Colonic mucosa (tissue), 4 donors: Measurements from ENCODE around the gene SLC35D2. TPM values are rescaled to one million over a fixed set of nuclear protein-coding genes. Genes with fewer than 3 reads are reported as not detected.
A peak's percentile ranks its signal among the peaks of the same experiment; 100 is the strongest.

Experiments
- DNase-seq: peaks from one replicate; pipeline ENCODE4 v3.0.0-alpha.2; 2020
- H3K27ac ChIP-seq: fragments of 200-600 bp; one replicate; pipeline ENCODE4 v1.8.0; 2021
- H3K27me3 ChIP-seq: fragments of 200-600 bp; one replicate; pipeline ENCODE4 v1.8.0; 2021
- H3K36me3 ChIP-seq: fragments of 200-600 bp; one replicate; pipeline ENCODE4 v1.8.0; 2021
- H3K4me1 ChIP-seq: fragments of 200-600 bp; one replicate; pipeline ENCODE4 v1.8.0; 2021; ENCODE audit warnings: mild to moderate bottlenecking
- H3K4me3 ChIP-seq: fragments of 200-600 bp; one replicate; pipeline ENCODE4 v1.8.0; 2021
- H3K9ac ChIP-seq, 2 donors: one replicate each; pipeline ENCODE4 v1.7.0; 2013; ENCODE audit warnings: control low read depth in 2 of 2, low read depth in 2 of 2, low read length in 2 of 2
- H3K9me3 ChIP-seq: fragments of 200-600 bp; one replicate; pipeline ENCODE4 v1.8.0; 2021
- CTCF ChIP-seq: fragments of 200-600 bp; IDR thresholded peaks from one replicate; pipeline ENCODE4 v1.8.0; 2022; ENCODE audit warnings: antibody characterized with exemption, mild to moderate bottlenecking
- intact Hi-C: fragments of 100-400 bp; cut with DNase I; formaldehyde crosslinking; loops from one replicate; pipeline ENCODE4 v1.14.1; 2022
- total RNA-seq, 2 donors: library from RNA; stranded (reverse); fragmentation: NEBNext Ultra II Directional in 1 of 2; extraction: Animal tissue kit (Norgen Biotek cat#: 25700) in 1 of 2; gene quantifications; one replicate each; pipeline ENCODE4 v1.2.1, GENCODE V29; 2021
- donor health status: healthy.
- donor health status: DM: no; HTN: no; CAD: no.
- donor health status: DM: no; HTN: no; CAD: no.

The SLC35D2 gene
- total RNA-seq, 2 donors from 2014 or later: 57.8 to 95.0 TPM

DNA sequence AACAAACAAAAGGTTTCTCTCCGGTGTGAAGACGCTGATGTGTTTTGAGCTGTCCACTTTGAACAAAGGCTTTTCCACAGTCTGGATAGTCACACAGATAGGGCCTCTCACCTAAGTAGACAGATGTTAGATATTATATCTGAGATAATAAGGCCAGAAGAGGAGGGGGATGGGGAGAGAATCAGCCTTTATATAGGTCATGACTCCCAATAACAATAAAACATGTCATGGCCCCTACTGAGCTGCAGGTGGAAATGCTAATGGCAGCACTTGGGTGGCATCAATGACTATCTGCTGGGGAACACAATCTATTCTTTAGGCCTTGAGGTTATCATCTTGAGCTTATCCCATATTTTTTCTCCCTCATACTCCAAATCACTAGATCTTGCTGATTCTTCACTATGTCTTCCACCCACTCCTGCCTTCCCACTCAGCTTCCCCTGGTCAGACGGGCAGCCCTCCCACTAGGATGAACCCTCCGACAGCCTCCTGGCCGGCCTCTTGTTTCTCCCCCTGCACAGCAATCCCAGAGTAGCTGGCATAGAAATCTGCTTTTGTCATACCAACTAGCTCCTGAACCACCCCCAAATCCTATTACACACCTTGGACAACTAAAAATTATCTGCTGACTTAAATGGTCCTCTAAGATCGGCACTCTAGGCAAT lies 11.5 kb upstream of the SLC35D2 start:
- Histone ChIP-seq H3K4me1 (no peaks in the 10 kb centered on the region), H3K36me3 (no peaks in the 10 kb centered on the region), H3K27ac (no peak overlapping the region), H3K4me3 (no peak overlapping the region), H3K9ac (no peak overlapping the region), H3K9me3 (no peaks in the 10 kb centered on the region), H3K27me3 (no peaks in the 10 kb centered on the region)
- intact Hi-C loops: no loop called here
- no peak for TF ChIP-seq CTCF
- DNase-seq: no peak

GRCh38 chr9:96392263-96392662 lies 8.8 kb upstream of the SLC35D2 start:
- H3K4me3 ChIP-seq: no peak overlapping the region
- no peak overlapping the region for H3K9ac ChIP-seq
- intact Hi-C loops: no loop called here
- H3K27me3 ChIP-seq: no peaks in the 10 kb centered on the region
- peak overlapping the region; percentile 77 for H3K27ac ChIP-seq
- H3K9me3 ChIP-seq: no peaks in the 10 kb centered on the region
- TF ChIP-seq CTCF: no peak
- no peaks in the 10 kb centered on the region for H3K36me3 ChIP-seq
- no peaks in the 10 kb centered on the region for H3K4me1 ChIP-seq
- DNase-seq: no peak

GRCh38 chr9:96391021-96391765 lies 7.7 kb upstream of the SLC35D2 start:
- no peaks in the 10 kb centered on the region for H3K9me3 ChIP-seq
- peak; percentile 79 for DNase-seq
- H3K36me3 ChIP-seq: no peaks in the 10 kb centered on the region
- H3K4me1 ChIP-seq: no peaks in the 10 kb centered on the region
- H3K27me3 ChIP-seq: no peaks in the 10 kb centered on the region
- H3K27ac ChIP-seq: peak overlapping the region; percentile 77
- intact Hi-C loops: no loop called here
- no peak for TF ChIP-seq CTCF
- peak overlapping the region in 1 of 2 donors; percentile 35 for H3K9ac ChIP-seq
- no peak overlapping the region for H3K4me3 ChIP-seq

GRCh38 chr9:96388144-96388543 lies 4.6 kb upstream of the SLC35D2 start:
- Histone ChIP-seq H3K27ac (no peak overlapping the region), H3K4me3 (no peak overlapping the region), H3K36me3 (no peaks in the 10 kb centered on the region), H3K4me1 (no peaks in the 10 kb centered on the region), H3K27me3 (no peaks in the 10 kb centered on the region), H3K9ac (no peak overlapping the region), H3K9me3 (no peaks in the 10 kb centered on the region)
- DNase-seq: no peak
- intact Hi-C loops: no loop called here
- no peak for TF ChIP-seq CTCF

DNA sequence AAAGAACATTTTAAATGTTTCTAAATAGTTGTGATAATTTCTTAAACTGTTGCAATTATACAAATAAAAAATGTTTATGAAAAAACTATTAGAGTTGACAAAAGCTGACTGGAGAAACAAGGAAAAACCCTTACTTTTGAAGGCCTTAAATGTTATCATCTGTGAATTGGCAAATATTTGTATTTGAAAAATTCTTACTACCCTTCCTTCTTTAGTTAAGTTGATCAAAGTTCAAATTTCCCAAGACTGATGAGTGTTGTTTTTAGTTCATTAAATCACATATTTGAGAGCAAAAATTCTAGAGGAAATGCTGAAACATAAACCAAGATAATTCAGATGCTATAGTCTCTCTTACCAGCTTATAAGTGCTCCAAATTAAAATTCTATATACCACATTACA lies 2.6 kb upstream of the SLC35D2 start:
- intact Hi-C loops: no loop called here
- H3K36me3 ChIP-seq: no peaks in the 10 kb centered on the region
- H3K4me1 ChIP-seq: no peaks in the 10 kb centered on the region
- H3K4me3 ChIP-seq: no peak overlapping the region
- TF ChIP-seq CTCF: no peak
- no peaks in the 10 kb centered on the region for H3K9me3 ChIP-seq
- no peak overlapping the region for H3K27ac ChIP-seq
- no peaks in the 10 kb centered on the region for H3K27me3 ChIP-seq
- H3K9ac ChIP-seq: no peak overlapping the region
- no peak for DNase-seq
